COLO668 (cell line): ENCODE measurements around the gene TPPP.

Experiments
- DNase-seq: peaks from one replicate; lab custom pipeline; 2025; ENCODE audit not compliant: unreplicated experiment; lab: John Stamatoyannopoulos, UW

Gene TPPP

GRCh38 chr5:647311-647710 is 45.8 kb downstream of the TPPP start:
- DNase-seq, result no peak

GRCh38 chr5:646396-647201 is 46.6 kb downstream of the TPPP start:
- DNase-seq, result no peak

- no peak for DNase-seq
These were observed 47.7 kb downstream of the TPPP start for GRCh38 chr5:645421-645820.

GRCh38 chr5:644971-645370 is 48.2 kb downstream of the TPPP start:
- DNase-seq, result no peak

GRCh38 chr5:644509-644908 is 48.6 kb downstream of the TPPP start:
- no peak for DNase-seq

- no peak for DNase-seq
These were observed 49.3 kb downstream of the TPPP start for GRCh38 chr5:643811-644271.

GRCh38 chr5:643351-643801 is 49.8 kb downstream of the TPPP start:
- peak; percentile 39 for DNase-seq

- DNase-seq, result no peak
These were observed 50.7 kb downstream of the TPPP start for GRCh38 chr5:642481-642880.

- no peak for DNase-seq
These were observed 51.8 kb downstream of the TPPP start for GRCh38 chr5:641331-641765.

GRCh38 chr5:640461-641330 is 52.5 kb downstream of the TPPP start:
- no peak for DNase-seq

GRCh38 chr5:639584-640213 is 53.5 kb downstream of the TPPP start:
- DNase-seq, result no peak

- DNase-seq, result no peak
These were observed 54.0 kb downstream of the TPPP start for GRCh38 chr5:639253-639530.

- no peak for DNase-seq
These were observed 54.5 kb downstream of the TPPP start for GRCh38 chr5:638501-639252.

GRCh38 chr5:637581-638450 is 55.3 kb downstream of the TPPP start:
- no peak for DNase-seq

GRCh38 chr5:636951-637350 is 56.2 kb downstream of the TPPP start:
- no peak for DNase-seq

GRCh38 chr5:635306-636055 is 57.7 kb downstream of the TPPP start:
- DNase-seq, result no peak

- DNase-seq, result no peak
These were observed 59.0 kb downstream of the TPPP start for GRCh38 chr5:634191-634590.

GRCh38 chr5:633501-633955 is 59.6 kb downstream of the TPPP start:
- no peak for DNase-seq
